ENCODE data around the gene SLC14A1. TPM values are rescaled to one million over a fixed set of nuclear protein-coding genes. Genes with fewer than 3 reads are reported as not detected.

Gene SLC14A1
- total RNA-seq, 1 experiment from 2014 or later: 1.9 TPM

GRCh38 chr18:45722899-45723298 lies 1.1 kb upstream of the SLC14A1 start:
- DNase-seq (ENCODE audit: low read depth): peak; percentile 77

GRCh38 chr18:45724601-45725000 lies 620 bp downstream of the SLC14A1 start:
- DNase-seq (ENCODE audit: low read depth): no peak

DNA sequence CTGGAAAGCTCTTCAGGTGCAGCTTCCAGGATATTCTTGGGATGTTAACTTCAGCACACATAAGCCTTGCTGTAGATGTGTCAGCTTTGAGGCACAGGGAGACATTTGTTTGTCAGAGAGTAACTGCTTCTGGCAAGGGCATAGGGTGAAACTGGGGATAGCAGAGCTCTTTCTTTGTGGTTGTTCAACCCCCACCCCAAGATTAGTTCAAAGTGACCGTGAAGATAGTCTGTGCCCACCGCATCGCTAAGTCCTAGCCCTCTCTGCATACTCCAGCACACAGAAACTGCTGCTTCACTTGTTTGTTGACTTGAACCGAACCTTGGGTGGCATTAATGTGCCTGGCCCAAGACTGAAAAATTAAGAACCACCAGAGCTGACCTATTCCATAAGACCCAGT lies 1.4 kb downstream of the SLC14A1 start:
- DNase-seq (ENCODE audit: low read depth): no peak

- DNase-seq (ENCODE audit: low read depth): no peak
These were observed 2.6 kb downstream of the SLC14A1 start for GRCh38 chr18:45726603-45727002.

DNA sequence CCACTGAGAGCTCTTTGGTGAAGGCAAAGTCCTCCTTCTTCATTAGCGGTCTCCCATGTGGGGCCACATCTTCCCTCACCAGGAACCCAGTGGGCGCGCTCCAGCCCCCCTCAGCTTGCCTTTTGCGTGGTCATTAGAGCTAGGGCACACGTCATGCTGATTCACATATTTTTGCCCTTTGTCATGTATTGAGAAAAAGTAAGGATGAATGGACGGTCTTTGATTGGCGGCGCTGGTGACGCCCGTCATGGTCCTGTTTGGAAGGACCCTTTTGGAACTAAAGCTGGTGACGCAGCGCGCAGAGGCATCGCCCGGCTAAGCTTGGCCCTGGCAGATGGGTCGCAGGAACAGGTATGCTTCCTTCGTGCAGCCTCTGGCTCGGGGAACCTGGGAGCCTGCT lies 3.1 kb downstream of the SLC14A1 start:
- no peak for DNase-seq (ENCODE audit: low read depth)

GRCh38 chr18:45728336-45729010 lies 4.5 kb downstream of the SLC14A1 start:
- no peak for DNase-seq (ENCODE audit: low read depth)

DNA sequence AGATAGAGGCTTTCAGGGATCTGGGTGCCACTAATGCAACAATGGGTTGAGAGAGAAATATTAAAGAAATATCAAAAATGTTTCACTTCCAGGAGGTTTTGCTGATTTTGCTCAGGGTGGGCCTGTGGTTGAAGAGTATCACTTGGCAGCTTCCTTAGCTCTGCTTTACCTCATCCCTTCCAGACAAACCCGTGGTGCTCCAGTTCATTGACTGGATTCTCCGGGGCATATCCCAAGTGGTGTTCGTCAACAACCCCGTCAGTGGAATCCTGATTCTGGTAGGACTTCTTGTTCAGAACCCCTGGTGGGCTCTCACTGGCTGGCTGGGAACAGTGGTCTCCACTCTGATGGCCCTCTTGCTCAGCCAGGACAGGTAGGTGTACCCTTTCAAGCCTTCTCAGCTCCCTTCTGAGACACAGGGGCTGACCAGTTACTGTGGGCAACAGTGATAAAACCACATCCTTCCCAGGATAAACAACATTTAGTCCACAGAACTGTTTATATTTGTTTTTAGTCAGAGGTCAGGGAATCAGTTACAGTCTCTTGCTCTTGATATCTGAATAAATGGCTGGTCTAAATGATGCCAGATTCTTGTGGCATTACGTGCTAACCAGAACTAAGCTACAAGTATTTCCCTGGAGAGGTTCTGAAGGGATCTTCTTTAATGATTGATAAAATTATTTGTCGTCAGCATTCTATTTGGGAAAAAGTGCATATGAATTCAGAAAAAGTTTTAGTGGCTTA lies 7.0 kb downstream of the SLC14A1 start:
- no peak for DNase-seq (ENCODE audit: low read depth)

DNA sequence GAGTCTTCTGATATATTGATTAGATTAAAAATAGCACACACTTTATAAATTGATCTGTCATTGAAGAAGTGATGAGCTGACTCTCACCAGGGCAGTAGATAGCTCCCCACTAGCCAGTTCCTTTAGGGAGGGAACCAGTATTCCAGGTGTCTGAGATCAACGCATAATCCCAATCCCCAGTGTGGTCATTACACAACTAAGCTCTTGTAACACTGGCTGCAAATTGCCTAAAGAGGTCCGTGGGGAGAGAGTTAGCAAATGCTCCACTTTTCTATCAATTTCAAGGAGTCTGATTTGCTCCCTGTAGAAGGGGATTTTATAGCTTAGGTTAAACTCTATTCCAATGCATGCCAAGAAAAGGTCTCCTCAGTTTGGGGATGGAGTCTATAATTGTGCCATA lies 7.7 kb downstream of the SLC14A1 start:
- DNase-seq (ENCODE audit: low read depth): no peak

- DNase-seq (ENCODE audit: low read depth): no peak
These were observed 9.6 kb downstream of the SLC14A1 start for GRCh38 chr18:45733535-45733934.

- no peak for DNase-seq (ENCODE audit: low read depth)
These were observed 10.5 kb downstream of the SLC14A1 start for GRCh38 chr18:45734505-45734904.

DNA sequence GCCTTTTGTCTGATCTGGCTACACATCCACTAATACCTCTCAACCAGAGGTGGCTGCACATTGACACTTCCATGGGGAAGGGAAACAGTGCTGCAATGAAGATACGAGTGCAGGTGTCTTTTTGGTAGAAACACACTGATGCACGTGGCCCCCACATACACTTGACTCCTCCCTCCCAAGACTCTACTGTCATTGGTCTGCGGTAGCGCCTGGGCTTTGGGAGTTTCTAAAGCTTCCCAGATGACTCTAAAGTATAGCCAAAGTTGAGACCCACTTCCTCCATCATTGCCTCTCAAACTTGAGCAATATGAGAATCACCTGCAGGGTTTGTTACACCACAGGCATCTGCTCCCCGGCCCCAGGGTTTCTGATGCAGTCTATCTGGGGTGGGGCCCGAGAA lies 11.0 kb downstream of the SLC14A1 start:
- DNase-seq (ENCODE audit: low read depth): no peak

DNA sequence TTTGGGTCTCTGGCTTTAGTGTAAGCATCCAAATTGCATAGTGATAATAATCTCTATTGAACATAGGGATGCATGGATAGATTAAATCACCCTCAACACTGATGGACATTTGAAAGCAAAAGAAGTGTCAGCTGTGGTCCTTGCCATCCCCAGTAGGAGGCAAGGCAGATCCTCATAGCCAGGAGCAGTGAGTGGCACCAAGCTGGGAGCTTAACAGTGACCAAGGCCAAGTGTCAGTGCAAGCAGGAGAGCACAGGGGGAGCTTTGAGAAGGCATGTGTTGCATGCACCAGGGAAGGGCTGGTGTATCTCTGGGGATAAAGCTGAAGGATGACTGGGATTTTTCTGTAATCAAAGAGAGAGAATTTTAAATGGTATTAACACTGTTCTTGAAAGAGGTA lies 14.7 kb downstream of the SLC14A1 start:
- no peak for DNase-seq (ENCODE audit: low read depth)

- no peak for DNase-seq (ENCODE audit: low read depth)
These were observed 15.3 kb downstream of the SLC14A1 start for GRCh38 chr18:45739268-45739667.

GRCh38 chr18:45739848-45740247 lies 15.9 kb downstream of the SLC14A1 start:
- no peak for DNase-seq (ENCODE audit: low read depth)

DNA sequence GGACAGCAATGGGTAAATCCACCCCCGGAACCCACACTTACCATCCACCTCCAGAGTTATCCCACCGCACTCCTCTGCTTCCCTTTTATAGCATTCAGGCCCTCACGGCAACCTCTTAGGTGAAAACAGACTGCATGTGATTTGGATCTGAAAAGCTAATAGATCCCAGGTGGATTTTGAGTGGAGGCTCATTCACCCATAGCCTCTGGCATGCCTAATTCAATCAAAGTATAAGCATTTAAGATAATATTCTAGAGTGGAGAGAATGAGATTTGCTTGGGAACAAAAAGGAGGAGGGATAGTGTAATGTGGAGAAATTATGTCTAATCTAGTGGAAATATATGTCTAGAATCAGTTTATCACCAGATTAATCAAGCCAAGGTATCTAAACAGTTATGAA lies 17.1 kb downstream of the SLC14A1 start:
- DNase-seq (ENCODE audit: low read depth): no peak

- no peak for DNase-seq (ENCODE audit: low read depth)
These were observed 22.0 kb downstream of the SLC14A1 start for GRCh38 chr18:45745817-45746461.

DNA sequence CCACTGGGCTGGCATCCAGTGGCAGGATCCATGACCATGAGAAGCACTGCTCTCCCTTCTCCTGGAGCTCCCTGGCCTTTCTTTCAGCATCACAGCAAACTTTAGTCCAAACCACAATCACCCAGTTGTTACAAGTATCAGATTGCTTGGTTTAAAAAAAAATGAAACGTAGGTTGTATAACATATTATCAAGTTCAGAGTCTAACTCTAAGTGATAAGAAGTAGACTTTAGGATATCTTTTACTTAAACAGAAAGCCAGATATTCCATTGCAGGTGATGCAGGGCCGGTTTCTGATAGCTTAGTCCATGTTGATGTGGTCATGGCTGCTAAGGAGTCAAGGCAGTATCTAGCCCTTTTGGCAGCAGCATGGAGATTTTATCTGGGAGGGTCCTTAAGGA lies 24.5 kb downstream of the SLC14A1 start:
- no peak for DNase-seq (ENCODE audit: low read depth)

DNA sequence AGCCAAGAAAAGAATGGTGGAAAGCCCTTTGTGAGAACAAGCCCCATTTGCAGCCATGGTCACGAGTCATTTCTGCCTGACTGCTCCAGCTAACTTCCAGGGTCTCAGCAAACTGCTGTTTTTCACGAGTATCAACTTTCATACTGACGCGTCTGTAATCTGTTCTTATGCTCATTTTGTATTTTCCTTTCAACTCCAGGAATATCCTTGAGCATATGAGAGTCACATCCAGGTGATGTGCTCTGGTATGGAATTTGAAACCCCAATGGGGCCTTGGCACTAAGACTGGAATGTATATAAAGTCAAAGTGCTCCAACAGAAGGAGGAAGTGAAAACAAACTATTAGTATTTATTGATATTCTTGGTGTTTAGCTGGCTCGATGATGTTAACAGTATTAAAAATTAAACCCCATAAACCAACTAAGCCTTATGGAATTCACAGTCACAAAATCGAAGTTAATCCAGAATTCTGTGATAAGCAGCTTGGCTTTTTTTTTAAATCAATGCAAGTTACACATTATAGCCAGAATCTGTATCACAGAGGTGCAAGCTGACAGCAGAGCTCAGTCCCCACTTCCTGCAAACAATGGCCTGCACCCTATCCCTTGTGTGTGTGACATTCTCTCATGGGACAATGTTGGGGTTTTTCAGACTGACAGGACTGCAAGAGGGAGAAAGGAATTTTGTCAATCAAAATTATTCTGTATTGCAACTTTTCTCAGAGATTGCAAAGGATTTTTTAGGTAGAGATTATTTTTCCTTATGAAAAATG lies 26.1 kb downstream of the SLC14A1 start:
- no peak for DNase-seq (ENCODE audit: low read depth)

DNA sequence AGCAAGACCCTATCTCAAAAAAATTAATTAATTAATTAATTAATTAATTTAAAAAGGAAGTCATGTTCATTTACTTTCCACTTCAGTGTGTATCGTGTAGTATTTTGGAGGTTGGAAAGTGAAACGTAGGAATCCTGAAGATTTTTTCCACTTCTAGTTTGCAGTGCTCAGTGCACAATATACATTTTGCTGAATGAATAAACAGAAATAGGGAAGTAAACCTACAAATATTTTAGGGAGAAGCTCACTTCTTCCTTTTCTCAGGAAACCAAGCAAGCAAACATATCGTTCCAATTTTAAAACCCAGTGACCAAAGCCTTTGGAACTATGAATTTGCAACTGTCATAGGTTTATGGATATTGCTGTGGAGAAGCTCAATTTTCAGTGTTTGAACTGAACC lies 27.8 kb downstream of the SLC14A1 start:
- no peak for DNase-seq (ENCODE audit: low read depth)

DNA sequence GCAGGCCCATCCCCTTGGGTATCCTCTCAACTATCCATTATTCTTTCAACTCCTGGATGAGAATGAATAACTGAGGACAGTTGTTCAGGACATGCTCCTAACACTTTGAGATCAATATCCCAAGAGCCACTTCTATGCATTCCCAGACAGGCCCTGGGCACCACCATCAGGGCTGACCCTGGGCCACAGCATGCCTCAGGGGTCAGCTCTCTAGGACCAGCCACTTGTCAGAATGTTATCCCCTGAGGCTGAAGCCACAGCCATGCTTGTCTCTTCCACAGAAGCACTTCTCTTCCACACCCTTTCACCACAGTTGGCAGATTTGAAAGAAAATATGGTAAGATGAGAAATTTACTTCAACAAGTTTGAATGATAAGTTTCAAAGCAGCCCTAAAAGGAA lies 28.7 kb downstream of the SLC14A1 start:
- DNase-seq (ENCODE audit: low read depth): no peak

- no peak for DNase-seq (ENCODE audit: low read depth)
These were observed 29.3 kb downstream of the SLC14A1 start for GRCh38 chr18:45753286-45753685.

GRCh38 chr18:45755934-45756333 lies 32.0 kb downstream of the SLC14A1 start:
- DNase-seq (ENCODE audit: low read depth): peak; percentile 55
